ENCODE measurements around the gene STK24. TPM values are rescaled to one million over a fixed set of nuclear protein-coding genes. Genes with fewer than 3 reads are reported as not detected.

The STK24 gene
- polyA plus RNA-seq, 3 donors, result 14.2 to 59.8 (median 28.9) TPM

GRCh38 chr13:98460516-98460915 lies 116.4 kb downstream of the STK24 start:
- Histone ChIP-seq H2AFZ (ENCODE audit: insufficient read depth, low read depth, low read length, poor library complexity, severe bottlenecking) (no peak overlapping the region), H3K9me3 (replicated peaks in 1 of 2; ENCODE audit: control insufficient read depth in 1 of 2, insufficient read depth in 1 of 2, low read length in 2 of 2) (no peaks in the 10 kb centered on the region), H4K20me1 (ENCODE audit: insufficient read depth, low read length) (peaks cover 77% of the 10 kb centered on the region), H3K79me2 (ENCODE audit: insufficient read depth, low read length) (no peaks in the 10 kb centered on the region), H3K27ac (ENCODE audit: low read depth in 1 of 2, low read length in 2 of 2) (no peak overlapping the region), H3K9ac (ENCODE audit: insufficient read depth, low read length, poor library complexity, severe bottlenecking) (no peak overlapping the region), H3K27me3 (ENCODE audit: control insufficient read depth in 2 of 2, insufficient read depth in 2 of 2, low read length in 2 of 2) (no peaks in the 10 kb centered on the region), H3K4me3 (replicated peaks in 1 of 3; ENCODE audit: low read depth in 2 of 3, low read length in 3 of 3) (no peak overlapping the region), H3K4me1 (ENCODE audit: control insufficient read depth in 1 of 2, insufficient read depth in 2 of 2, low read length in 2 of 2) (no peaks in the 10 kb centered on the region), H3K36me3 (replicated peaks in 1 of 2; ENCODE audit: control insufficient read depth in 1 of 2, insufficient read depth in 2 of 2, low read length in 2 of 2) (peaks cover 90 to 98% of the 10 kb centered on the region in 2 donors), H3K4me2 (replicated peaks; ENCODE audit: extremely low read depth, low read length, poor library complexity, severe bottlenecking) (no peak overlapping the region)
- H3K36me3 Mint-ChIP-seq, result peaks cover 85 to 98% of the 10 kb centered on the region in 2 donors
- no peaks in the 10 kb centered on the region for H3K4me1 Mint-ChIP-seq
- 86% methylated on average over 8 of the region's 13 CpGs for WGBS (ENCODE audit: insufficient coverage)
- TF ChIP-seq, protein P1, sequence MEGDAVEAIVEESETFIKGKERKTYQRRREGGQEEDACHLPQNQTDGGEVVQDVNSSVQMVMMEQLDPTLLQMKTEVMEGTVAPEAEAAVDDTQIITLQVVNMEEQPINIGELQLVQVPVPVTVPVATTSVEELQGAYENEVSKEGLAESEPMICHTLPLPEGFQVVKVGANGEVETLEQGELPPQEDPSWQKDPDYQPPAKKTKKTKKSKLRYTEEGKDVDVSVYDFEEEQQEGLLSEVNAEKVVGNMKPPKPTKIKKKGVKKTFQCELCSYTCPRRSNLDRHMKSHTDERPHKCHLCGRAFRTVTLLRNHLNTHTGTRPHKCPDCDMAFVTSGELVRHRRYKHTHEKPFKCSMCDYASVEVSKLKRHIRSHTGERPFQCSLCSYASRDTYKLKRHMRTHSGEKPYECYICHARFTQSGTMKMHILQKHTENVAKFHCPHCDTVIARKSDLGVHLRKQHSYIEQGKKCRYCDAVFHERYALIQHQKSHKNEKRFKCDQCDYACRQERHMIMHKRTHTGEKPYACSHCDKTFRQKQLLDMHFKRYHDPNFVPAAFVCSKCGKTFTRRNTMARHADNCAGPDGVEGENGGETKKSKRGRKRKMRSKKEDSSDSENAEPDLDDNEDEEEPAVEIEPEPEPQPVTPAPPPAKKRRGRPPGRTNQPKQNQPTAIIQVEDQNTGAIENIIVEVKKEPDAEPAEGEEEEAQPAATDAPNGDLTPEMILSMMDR (IDR thresholded peaks at IDR 0.05), result no peak
- intact Hi-C loops (cut with micrococcal nuclease), result no loop called here
- DNase-seq, result no peak
- no peak overlapping the region for H3K4me3 Mint-ChIP-seq
- H3K27me3 Mint-ChIP-seq (ENCODE audit: low read depth in 3 of 3), result no peaks in the 10 kb centered on the region
- no peaks in the 10 kb centered on the region for H3K9me3 Mint-ChIP-seq
- H3K27ac Mint-ChIP-seq, result peak overlapping the region in 2 of 7 donors; percentile 25 to 62

GRCh38 chr13:98459721-98460370 lies 117.1 kb downstream of the STK24 start:
- H3K9me3 ChIP-seq (replicated peaks in 1 of 2; ENCODE audit: control insufficient read depth in 1 of 2, insufficient read depth in 1 of 2, low read length in 2 of 2), result no peaks in the 10 kb centered on the region
- intact Hi-C loops (cut with micrococcal nuclease), result no loop called here
- Mint-ChIP-seq H3K36me3 (peaks cover 85 to 98% of the 10 kb centered on the region in 2 donors), H3K4me1 (no peaks in the 10 kb centered on the region), H3K27ac (peak overlapping the region in 4 of 7 donors; percentile 0 to 68 (median 32)), H3K27me3 (ENCODE audit: low read depth in 3 of 3) (no peaks in the 10 kb centered on the region), H3K9me3 (no peaks in the 10 kb centered on the region), H3K4me3 (no peak overlapping the region)
- DNase-seq, result no peak
- TF ChIP-seq, protein P1 (IDR thresholded peaks at IDR 0.05), result no peak
- peaks cover 90 to 98% of the 10 kb centered on the region in 2 donors for H3K36me3 ChIP-seq (replicated peaks in 1 of 2; ENCODE audit: control insufficient read depth in 1 of 2, insufficient read depth in 2 of 2, low read length in 2 of 2)
- H3K79me2 ChIP-seq (ENCODE audit: insufficient read depth, low read length), result no peaks in the 10 kb centered on the region
- 92% methylated on average over 10 of the region's 13 CpGs for WGBS (ENCODE audit: insufficient coverage)
- H3K4me2 ChIP-seq (replicated peaks; ENCODE audit: extremely low read depth, low read length, poor library complexity, severe bottlenecking), result no peak overlapping the region
- H3K4me3 ChIP-seq (replicated peaks in 1 of 3; ENCODE audit: low read depth in 2 of 3, low read length in 3 of 3), result no peak overlapping the region
- no peak overlapping the region for H2AFZ ChIP-seq (ENCODE audit: insufficient read depth, low read depth, low read length, poor library complexity, severe bottlenecking)
- peaks cover 74% of the 10 kb centered on the region for H4K20me1 ChIP-seq (ENCODE audit: insufficient read depth, low read length)
- H3K4me1 ChIP-seq (ENCODE audit: control insufficient read depth in 1 of 2, insufficient read depth in 2 of 2, low read length in 2 of 2), result no peaks in the 10 kb centered on the region
- H3K9ac ChIP-seq (ENCODE audit: insufficient read depth, low read length, poor library complexity, severe bottlenecking), result no peak overlapping the region
- no peaks in the 10 kb centered on the region for H3K27me3 ChIP-seq (ENCODE audit: control insufficient read depth in 2 of 2, insufficient read depth in 2 of 2, low read length in 2 of 2)
- H3K27ac ChIP-seq (ENCODE audit: low read depth in 1 of 2, low read length in 2 of 2), result peak overlapping the region in 1 of 2 donors; percentile 20
